UCSD-AML1 (cell line): ENCODE results near the gene MAP3K6.
"Not testable (repeated sequence)": the region's sequence is repeated elsewhere in the genome, so short reads cannot be mapped to it uniquely, and the experiment has no call there.

Experiments used
- DNase-seq: peaks from one replicate; lab custom pipeline; 2025; ENCODE audit not compliant: unreplicated experiment; lab: John Stamatoyannopoulos, UW

MAP3K6 gene

GRCh38 chr1:27395441-27396195, 28.9 kb upstream of the MAP3K6 start:
- DNase-seq = peak; percentile 77

- no peak for DNase-seq
Measured at GRCh38 chr1:27394925-27395324, 28.2 kb upstream of the MAP3K6 start.

GRCh38 chr1:27394282-27394658, 27.5 kb upstream of the MAP3K6 start:
- no peak for DNase-seq

- DNase-seq = no peak
Measured at GRCh38 chr1:27393641-27394281, 27.0 kb upstream of the MAP3K6 start.

- no peak for DNase-seq
Measured at GRCh38 chr1:27392778-27393635, 26.2 kb upstream of the MAP3K6 start.

GRCh38 chr1:27392096-27392777, 25.5 kb upstream of the MAP3K6 start, which contains the start of gene GPR3:
Gene GPR3 (plus strand): TSS chr1:27392622. CDS start chr1:27393799, 1,177 bp downstream.
- DNase-seq = peak; percentile 94

- no peak for DNase-seq
Measured at GRCh38 chr1:27391511-27392095, 24.8 kb upstream of the MAP3K6 start.

- peak; percentile 54 for DNase-seq
Measured at GRCh38 chr1:27388337-27389005, 21.7 kb upstream of the MAP3K6 start.

GRCh38 chr1:27384797-27385196, 18.0 kb upstream of the MAP3K6 start:
- DNase-seq = not testable (repeated sequence)

GRCh38 chr1:27383661-27384060, 16.9 kb upstream of the MAP3K6 start:
- no peak for DNase-seq

- DNase-seq = no peak
Measured at GRCh38 chr1:27383039-27383605, 16.4 kb upstream of the MAP3K6 start, which contains the start of gene CD164L2. Gene CD164L2 (minus strand): TSS chr1:27383333. CDS start chr1:27383239, 94 bp downstream.

GRCh38 chr1:27381969-27382762, 15.4 kb upstream of the MAP3K6 start:
- DNase-seq = no peak

GRCh38 chr1:27380766-27381733, 14.3 kb upstream of the MAP3K6 start:
- DNase-seq = no peak

- no peak for DNase-seq
Measured at GRCh38 chr1:27380224-27380623, 13.5 kb upstream of the MAP3K6 start.

- DNase-seq = no peak
Measured at GRCh38 chr1:27379564-27380122, 12.9 kb upstream of the MAP3K6 start.

- DNase-seq = peak; percentile 27
Measured at GRCh38 chr1:27377760-27378495, 11.2 kb upstream of the MAP3K6 start.
